Measurements from ENCODE around the gene CELA2A. TPM values are rescaled to one million over a fixed set of nuclear protein-coding genes. Genes with fewer than 3 reads are reported as not detected.

CELA2A gene
- polyA plus RNA-seq, 2 of the 4 experiments (the other 2 are of a cell fraction): not detected

DNA sequence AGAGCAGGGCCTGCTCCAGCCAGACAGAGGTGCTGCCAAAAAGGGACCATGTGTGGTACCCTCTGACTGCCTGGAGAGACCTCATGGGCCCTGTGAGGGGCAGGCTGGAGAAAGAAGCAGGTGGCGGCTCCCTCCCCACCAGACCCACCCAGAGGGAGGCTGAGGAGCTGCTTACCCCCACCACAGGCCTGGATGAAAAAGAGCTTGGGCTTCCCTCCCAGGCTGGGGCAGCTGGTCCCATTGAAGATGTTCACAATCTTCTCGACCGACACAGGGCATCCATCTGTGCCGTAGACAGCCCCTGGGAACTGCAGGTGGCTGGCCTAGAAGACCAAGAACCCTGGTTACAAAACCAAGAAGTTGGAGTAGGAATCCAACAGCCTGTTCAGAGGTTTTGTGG, 47.9 kb downstream of the CELA2A start:
- no peak for TF ChIP-seq TFCP2L1 (CRISPR knock-in tag; IDR thresholded peaks at IDR 0.05)
- no peak for TF ChIP-seq SMC3 (IDR thresholded peaks at IDR 0.05)
- TF ChIP-seq ZC3H11A (IDR thresholded peaks at IDR 0.05): no peak
- no peak for TF ChIP-seq MAX (IDR thresholded peaks at IDR 0.05)
- no peak for TF ChIP-seq EHF (CRISPR knock-in tag; IDR thresholded peaks at IDR 0.05)
- no peak for TF ChIP-seq E2F6 (IDR thresholded peaks at IDR 0.05; ENCODE audit: borderline replicate concordance, low read depth)
- Histone ChIP-seq H3K4me2 (no peak overlapping the region), H3K4me3 (no peak overlapping the region), H3K4me1 (no peaks in the 10 kb centered on the region), H3K9me3 (no peaks in the 10 kb centered on the region), H3K27ac (no peak overlapping the region)
- ChIA-PET POLR2A (no interaction called here), CTCF (interaction anchor here (2.0 kb wide), 1 partner anchor 181 kb away, joined by 6 read pairs; no protein-coding TSS in a partner anchor)
- ATAC-seq (no peak), FAIRE-seq (no peak), DNase-seq (ENCODE audit: low read depth in 1 of 2, low spot score in 1 of 2) (no peak)
- 92% methylated on average over 4 of the region's 4 CpGs for WGBS (ENCODE audit: missing lambda C conversion rate)

- POLR2A ChIA-PET: no interaction called here
- WGBS (ENCODE audit: missing lambda C conversion rate): 96% methylated on average over 7 of the region's 17 CpGs
- DNase-seq (ENCODE audit: low read depth in 1 of 2, low spot score in 1 of 2): no peak
- no peak for ATAC-seq
- TF ChIP-seq CHD2 (IDR thresholded peaks at IDR 0.05; ENCODE audit: low read length, partially characterized antibody) (no peak), MAFK (IDR thresholded peaks at IDR 0.05; ENCODE audit: partially characterized antibody) (no peak), FOXS1 (CRISPR knock-in tag; IDR thresholded peaks at IDR 0.05) (no peak), PHF8 (IDR thresholded peaks at IDR 0.05; ENCODE audit: borderline replicate concordance, low read depth) (no peak), NR3C1 (IDR thresholded peaks at IDR 0.05) (no peak), SREBF2 (IDR thresholded peaks at IDR 0.05) (no peak)
- FAIRE-seq: no peak
- CTCF ChIA-PET: no interaction called here
- no peaks in the 10 kb centered on the region for H3K9me3 ChIP-seq
- H3K4me3 ChIP-seq: no peak overlapping the region
- H3K27ac ChIP-seq: no peak overlapping the region
- no peaks in the 10 kb centered on the region for H3K4me1 ChIP-seq
- no peak overlapping the region for H3K4me2 ChIP-seq
Observed at GRCh38 chr1:15506831-15507230, 50.3 kb downstream of the CELA2A start.

DNA sequence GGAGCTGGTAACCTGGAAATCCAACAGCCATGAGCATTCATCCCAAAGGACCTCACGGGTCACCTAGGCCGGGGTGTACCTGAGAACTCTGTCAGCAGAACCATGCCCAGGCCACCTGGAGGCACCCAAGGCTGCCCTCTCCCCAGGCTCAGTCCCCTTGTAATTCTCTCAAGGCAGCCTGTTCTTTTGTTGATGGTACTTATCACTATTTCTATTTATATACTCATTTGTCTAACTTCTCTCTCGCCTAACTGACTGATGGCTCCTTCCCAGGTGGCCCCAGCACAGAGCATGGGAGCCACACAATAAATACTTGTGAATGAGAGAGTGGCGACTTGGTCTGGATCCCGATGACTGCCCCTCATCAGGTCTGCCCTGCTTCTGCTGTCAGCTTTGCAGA, 50.7 kb downstream of the CELA2A start:
- POLR2A ChIA-PET: no interaction called here
- 82% methylated on average over 5 of the region's 5 CpGs for WGBS (ENCODE audit: missing lambda C conversion rate)
- CTCF ChIA-PET: interaction anchor here (0.8 kb wide), 1 partner anchor 81 kb away, joined by 3 read pairs; no protein-coding TSS in a partner anchor

DNA sequence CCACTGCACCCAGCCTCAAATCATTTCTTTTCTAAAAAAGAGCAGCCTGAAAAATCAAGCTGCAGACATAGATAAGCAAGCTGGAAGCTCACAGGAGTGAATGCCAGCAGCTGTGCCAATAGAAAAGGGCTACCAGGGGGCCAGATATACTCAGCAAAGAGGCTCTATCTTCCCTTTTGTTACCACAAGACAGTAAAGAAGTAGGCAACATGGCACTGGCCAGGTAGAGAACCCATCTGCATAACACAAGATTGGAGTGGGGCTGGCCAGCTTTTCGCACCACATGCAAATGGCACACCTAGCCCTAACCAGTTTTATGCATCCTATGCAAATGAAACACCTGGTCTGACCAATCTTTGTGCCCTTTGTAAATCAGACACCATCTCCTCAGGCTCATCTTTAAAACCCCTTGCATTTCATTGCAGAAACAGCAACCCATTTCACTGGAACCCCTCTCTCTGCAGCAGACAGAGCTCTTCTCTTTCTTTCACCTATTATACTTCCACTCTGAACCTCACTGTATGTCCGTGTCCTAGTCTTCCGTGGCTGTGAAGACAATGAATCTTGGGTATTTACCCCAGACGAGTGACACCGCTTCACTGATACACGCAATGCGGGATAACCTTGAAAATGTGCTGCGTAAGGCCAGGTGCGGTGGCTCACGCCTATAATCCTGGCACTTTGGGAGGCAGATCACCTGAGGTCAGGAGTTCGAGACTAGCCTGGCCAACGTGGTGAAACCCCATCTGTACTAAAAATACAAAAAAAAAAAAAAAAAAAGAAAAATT, 52.4 kb downstream of the CELA2A start:
- no peak for DNase-seq (ENCODE audit: low read depth in 1 of 2, low spot score in 1 of 2)
- ATAC-seq: no peak
- 86% methylated on average over 12 of the region's 12 CpGs for WGBS (ENCODE audit: missing lambda C conversion rate)
- TF ChIP-seq EHF (CRISPR knock-in tag; IDR thresholded peaks at IDR 0.05): no peak
- TF ChIP-seq MAFK (IDR thresholded peaks at IDR 0.05; ENCODE audit: partially characterized antibody): no peak
- TF ChIP-seq ZC3H11A (IDR thresholded peaks at IDR 0.05): no peak
- TF ChIP-seq, protein P1, sequence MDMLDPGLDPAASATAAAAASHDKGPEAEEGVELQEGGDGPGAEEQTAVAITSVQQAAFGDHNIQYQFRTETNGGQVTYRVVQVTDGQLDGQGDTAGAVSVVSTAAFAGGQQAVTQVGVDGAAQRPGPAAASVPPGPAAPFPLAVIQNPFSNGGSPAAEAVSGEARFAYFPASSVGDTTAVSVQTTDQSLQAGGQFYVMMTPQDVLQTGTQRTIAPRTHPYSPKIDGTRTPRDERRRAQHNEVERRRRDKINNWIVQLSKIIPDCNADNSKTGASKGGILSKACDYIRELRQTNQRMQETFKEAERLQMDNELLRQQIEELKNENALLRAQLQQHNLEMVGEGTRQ (IDR thresholded peaks at IDR 0.05): no peak
- TF ChIP-seq CHD4 (IDR thresholded peaks at IDR 0.05; ENCODE audit: borderline replicate concordance): no peak
- no peak for TF ChIP-seq REST (IDR thresholded peaks at IDR 0.05)
- TF ChIP-seq SREBF2 (IDR thresholded peaks at IDR 0.05): no peak
- no peak for TF ChIP-seq PHF8 (IDR thresholded peaks at IDR 0.05; ENCODE audit: borderline replicate concordance, low read depth)
- no peak for TF ChIP-seq CEBPB (IDR thresholded peaks at IDR 0.05)
- no peak for TF ChIP-seq FOSB (CRISPR knock-in tag; IDR thresholded peaks at IDR 0.05)
- TF ChIP-seq NPAS2 (CRISPR knock-in tag; IDR thresholded peaks at IDR 0.05; ENCODE audit: borderline replicate concordance): no peak
- no peak for TF ChIP-seq CBX8 (IDR thresholded peaks at IDR 0.05)
- H3K9me3 ChIP-seq: no peaks in the 10 kb centered on the region
- POLR2A ChIA-PET: no interaction called here
- no peaks in the 10 kb centered on the region for H3K4me1 ChIP-seq
- CTCF ChIA-PET: interaction anchor here (1.1 kb wide), 1 partner anchor 9 kb away, joined by 3 read pairs; no protein-coding TSS in a partner anchor
- no peak overlapping the region for H3K4me2 ChIP-seq
- H3K27ac ChIP-seq: no peak overlapping the region
- FAIRE-seq: no peak
- H3K4me3 ChIP-seq: no peak overlapping the region

More for the DNA sequence above, 50.7 kb downstream of the CELA2A start:
- FAIRE-seq (no peak), DNase-seq (ENCODE audit: low read depth in 1 of 2, low spot score in 1 of 2) (no peak), ATAC-seq (no peak)
- TF ChIP-seq CHD4 (IDR thresholded peaks at IDR 0.05; ENCODE audit: borderline replicate concordance): no peak
- no peak for TF ChIP-seq PHF8 (IDR thresholded peaks at IDR 0.05; ENCODE audit: borderline replicate concordance, low read depth)
- TF ChIP-seq, protein P2, sequence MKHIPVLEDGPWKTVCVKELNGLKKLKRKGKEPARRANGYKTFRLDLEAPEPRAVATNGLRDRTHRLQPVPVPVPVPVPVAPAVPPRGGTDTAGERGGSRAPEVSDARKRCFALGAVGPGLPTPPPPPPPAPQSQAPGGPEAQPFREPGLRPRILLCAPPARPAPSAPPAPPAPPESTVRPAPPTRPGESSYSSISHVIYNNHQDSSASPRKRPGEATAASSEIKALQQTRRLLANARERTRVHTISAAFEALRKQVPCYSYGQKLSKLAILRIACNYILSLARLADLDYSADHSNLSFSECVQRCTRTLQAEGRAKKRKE (CRISPR knock-in tag; IDR thresholded peaks at IDR 0.05; ENCODE audit: low read depth): no peak
- no peak for TF ChIP-seq TFCP2L1 (CRISPR knock-in tag; IDR thresholded peaks at IDR 0.05)
- TF ChIP-seq FOXS1 (CRISPR knock-in tag; IDR thresholded peaks at IDR 0.05): no peak
- no peak for TF ChIP-seq SREBF2 (IDR thresholded peaks at IDR 0.05)
- no peak for TF ChIP-seq FOSB (CRISPR knock-in tag; IDR thresholded peaks at IDR 0.05)
- no peak for TF ChIP-seq POLR2AphosphoS2 (conservative IDR thresholded peaks at IDR 0.05; ENCODE audit: low read length)
- TF ChIP-seq NR3C1 (IDR thresholded peaks at IDR 0.05): no peak
- no peak for TF ChIP-seq JUN (IDR thresholded peaks at IDR 0.05)
- H3K4me2 ChIP-seq: no peak overlapping the region
- no peaks in the 10 kb centered on the region for H3K9me3 ChIP-seq
- no peaks in the 10 kb centered on the region for H3K4me1 ChIP-seq
- H3K27ac ChIP-seq: no peak overlapping the region
- H3K4me3 ChIP-seq: no peak overlapping the region

All from A549 (cell line).